Stimulated activated CD4-positive, alpha-beta T cell treated with anti-CD3 and anti-CD28 coated beads, Interleukin-2, amount 100 ng/mL, for 48 hours (primary cell): ENCODE results near the gene FAIM2.
A peak's percentile ranks its signal among the peaks of the same experiment; 100 is the strongest.

Experiments
- DNase-seq, 2 donors: peaks; one replicate each; pipeline ENCODE4 v3.0.0-alpha.2; 2020

The FAIM2 gene

DNA sequence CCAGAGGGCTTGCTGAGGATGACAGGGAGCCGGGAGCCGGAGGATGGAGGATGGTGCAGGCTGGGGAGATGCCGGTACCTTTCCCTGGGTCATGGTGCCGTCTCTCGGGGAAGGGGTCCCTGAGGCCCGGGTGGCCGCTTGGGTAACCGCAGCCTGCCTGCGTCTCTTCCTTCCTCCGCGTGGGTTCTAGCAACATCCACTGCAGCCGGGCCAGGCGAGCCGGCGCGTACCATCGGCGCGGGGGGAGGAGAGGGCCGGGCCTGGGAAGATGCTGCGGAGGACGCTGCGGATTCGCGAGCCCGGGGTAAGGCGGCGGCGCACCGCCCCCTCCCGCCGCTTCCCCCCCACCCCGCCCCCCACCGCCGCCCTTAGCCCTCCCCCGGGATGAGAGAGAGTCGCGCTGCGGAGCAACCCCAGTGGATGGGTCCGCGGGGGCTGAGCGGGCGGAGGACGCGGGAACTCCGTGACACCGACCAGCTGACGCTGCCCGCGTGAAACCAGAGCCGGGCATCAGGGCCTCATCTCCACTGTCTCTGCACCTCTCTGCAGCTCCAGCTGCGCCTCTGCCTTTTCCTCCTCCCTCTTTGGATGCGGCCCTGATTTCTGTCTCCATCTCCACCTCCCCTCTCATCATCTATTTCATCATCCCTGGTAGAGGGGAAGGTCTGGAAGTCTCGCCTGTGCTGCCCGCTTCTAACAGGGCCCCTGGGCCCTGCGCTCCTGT, at the start of gene FAIM2:
Gene FAIM2 (minus strand): TSS at position 201 of the 724 bp plus-strand sequence. CDS start 108 bp downstream, at position 93.
- peak; percentile 27 to 33 for DNase-seq

DNA sequence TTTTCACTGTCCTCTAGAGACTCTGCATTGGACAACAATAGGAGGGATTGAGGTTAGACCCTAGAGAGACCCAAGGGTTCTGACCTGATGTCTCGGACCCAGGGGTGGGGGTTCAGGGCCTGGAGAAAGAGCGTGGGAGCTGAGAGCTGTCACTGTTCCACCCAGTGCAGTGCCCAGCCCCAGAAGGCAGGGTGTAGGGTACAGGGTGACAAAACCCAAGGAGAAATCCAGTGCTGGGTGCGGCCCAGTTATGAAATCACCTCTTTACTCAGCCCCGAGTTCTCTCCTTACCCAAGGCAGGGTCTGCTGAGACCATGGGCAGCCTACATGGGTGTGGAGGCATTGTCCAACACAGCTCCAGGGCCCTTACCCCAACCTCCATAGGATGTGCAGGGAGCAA, 49.5 kb upstream of the FAIM2 start:
- no peak for DNase-seq

DNA sequence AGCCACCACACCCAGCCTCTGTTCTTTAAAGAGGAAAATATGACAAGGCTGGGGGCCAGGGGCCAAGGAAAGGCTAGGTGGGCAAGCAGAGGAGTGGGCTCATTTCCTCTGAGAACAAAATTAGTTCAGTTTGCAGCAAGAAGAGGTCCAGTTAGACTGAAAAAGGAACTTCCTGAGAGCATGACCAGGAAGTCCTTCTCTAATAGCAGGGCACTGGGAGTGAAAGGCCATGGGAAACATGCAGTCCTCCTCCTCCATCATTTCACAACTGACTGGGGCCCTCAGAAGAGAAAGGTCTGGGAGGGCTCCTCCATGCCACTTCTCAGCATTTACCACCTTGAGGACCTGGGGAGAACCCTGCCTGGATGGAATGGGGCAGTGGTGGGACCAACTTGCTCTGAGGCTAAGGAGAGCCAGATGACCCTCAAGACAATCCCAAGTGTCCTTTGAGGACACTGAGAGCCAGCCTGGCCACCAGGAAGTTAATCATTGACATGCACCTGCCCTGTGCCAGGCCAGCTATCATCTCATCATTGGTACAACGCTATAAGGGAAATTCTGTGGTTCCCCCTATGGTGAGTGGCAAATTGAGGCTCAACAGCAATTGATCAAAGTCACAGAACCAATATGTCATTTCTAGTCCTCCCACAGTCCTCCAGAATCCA, 48.8 kb upstream of the FAIM2 start:
- no peak for DNase-seq

DNA sequence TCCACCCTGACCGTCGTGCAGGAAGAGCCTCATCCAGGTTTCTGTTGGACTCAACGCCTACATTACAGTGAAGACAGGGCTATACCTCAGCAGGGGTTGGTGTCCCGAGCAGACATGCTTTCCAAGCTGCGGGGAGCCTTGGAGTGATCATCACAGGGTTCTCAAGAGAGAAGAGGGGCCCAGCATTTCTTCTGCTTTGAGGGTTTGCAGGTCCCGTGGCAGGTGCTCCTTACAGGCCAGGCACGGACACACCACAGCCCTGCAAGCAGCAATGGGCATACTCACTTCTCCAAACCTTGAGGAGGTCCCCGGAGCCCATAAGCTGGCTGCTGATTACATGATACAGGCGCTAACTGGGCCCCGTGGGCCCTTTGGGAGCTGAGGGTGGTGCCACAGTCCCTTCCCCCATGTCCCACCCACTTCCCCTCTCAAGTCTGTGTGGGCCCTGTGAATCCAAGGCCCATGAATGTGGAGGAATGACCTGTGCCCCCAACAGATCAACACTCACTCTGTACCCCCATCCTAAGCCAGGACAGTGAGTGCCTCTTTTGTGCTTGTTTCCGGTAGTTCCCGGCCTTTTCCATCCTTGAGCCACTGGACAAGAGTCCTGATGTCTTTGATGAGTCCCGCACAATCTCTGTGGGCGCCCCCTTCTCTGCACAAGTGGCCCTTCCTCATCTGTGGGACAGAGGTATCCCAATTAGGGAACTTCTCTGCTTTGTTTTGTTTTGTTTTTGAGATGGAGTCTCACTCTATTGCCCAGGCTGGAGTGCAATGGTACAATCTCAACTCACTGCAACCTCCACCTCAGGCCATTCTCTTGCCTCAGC, 47.9 kb upstream of the FAIM2 start:
- no peak for DNase-seq

DNA sequence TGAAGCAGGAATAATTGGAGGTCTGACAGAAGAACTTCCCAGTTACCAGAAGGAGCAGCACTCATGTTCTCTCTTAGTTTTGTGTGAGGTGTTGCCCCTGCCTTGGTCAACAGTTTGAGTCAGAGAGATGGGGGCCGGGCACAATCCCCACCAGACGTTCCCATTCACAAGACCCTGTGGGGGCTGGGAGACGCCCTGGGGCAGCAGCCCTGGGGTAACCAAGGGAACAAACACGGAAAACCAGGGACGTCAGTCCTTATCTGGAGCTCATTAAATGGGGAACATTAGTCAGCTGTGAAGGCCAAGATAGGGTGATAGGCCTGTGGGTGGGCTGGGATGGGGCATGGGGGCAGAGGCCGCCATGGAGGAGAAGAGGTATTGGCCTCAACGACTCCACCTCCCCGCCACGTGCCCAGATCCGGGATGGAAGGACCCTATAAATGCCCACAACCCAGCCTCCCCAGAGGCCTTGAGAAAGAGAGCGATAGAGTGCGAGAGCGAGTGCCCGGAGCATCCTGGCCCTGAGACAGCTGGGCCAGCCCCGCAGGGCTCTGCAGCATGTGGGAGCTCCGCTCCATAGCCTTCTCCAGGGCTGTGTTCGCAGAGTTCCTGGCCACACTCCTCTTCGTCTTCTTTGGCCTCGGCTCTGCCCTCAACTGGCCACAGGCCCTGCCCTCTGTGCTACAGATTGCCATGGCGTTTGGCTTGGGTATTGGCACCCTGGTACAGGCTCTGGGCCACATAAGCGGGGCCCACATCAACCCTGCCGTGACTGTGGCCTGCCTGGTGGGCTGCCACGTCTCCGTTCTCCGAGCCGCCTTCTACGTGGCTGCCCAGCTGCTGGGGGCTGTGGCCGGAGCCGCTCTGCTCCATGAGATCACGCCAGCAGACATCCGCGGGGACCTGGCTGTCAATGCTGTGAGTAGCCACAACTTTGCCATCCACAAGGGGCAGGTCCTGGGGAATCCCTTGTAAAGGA, 46.9 kb upstream of the FAIM2 start, which contains the start of gene AQP2:
Gene AQP2 (plus strand): TSS at position 465 of the 979 bp plus-strand sequence. CDS start 94 bp downstream, at position 559.
- DNase-seq: no peak

DNA sequence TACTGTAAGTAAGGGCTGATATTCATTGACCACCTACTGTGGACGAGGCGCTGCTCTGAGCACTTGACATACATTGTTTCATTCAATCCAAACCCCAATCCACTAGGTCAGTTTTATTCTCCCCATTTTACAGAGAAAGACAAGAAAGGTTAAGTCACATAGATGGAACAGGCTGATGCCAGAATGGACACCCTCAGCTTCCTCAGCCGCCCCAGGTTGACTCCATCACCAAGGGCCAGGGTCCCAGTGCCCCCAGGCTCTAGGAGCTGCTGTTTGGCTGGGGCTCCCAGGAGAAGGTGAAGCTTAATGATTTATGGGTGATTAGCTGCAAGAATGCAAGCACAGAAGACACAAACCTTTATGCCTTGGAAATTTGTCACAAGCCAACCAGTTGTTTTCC, 46.2 kb upstream of the FAIM2 start:
- no peak for DNase-seq

DNA sequence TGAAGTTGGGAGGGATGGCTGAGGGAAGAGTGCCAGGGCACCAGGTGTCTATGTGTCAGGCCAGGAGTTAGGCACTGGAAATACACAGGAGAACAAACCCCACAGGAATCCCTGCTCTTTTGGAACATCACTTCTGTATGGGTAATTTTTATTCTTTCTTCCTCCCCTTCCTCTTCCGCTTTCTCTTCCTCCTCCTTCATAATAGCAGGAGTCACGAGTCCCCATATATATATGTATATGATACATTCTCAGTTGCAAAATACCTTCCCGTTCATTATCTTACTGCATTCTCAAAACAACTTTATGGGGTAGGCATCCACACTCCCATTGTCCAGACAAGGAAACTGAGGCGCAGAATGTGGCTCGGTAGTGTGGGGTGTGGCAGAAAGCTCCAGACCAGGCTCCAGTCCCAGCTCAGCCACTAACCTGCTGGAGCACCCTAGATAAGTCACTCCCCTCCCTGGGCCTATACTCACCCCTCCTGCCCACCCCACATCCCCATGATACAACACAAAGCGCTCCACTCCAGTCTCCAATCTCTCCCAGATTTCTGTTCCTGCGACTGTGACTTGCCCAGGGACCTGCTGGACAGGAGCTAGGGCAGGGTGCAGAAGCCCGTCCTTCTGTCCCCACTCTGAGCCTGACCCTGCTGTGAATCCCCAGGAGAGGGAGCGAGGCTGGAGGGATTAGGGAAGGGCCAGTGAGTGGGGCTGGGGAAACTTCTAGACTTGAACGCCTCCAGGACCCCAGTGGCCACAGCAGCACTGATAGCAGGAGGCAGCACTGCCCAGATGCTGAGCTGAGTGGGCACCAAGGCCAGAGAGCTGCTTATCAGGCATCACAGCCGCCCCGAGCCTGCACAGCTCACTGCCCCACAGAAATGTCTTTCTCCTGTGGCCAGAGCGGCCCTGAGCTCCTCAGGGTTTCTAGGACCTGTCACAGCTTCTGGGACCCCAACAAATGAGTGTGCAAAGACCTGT, 45.5 kb upstream of the FAIM2 start:
- no peak for DNase-seq

DNA sequence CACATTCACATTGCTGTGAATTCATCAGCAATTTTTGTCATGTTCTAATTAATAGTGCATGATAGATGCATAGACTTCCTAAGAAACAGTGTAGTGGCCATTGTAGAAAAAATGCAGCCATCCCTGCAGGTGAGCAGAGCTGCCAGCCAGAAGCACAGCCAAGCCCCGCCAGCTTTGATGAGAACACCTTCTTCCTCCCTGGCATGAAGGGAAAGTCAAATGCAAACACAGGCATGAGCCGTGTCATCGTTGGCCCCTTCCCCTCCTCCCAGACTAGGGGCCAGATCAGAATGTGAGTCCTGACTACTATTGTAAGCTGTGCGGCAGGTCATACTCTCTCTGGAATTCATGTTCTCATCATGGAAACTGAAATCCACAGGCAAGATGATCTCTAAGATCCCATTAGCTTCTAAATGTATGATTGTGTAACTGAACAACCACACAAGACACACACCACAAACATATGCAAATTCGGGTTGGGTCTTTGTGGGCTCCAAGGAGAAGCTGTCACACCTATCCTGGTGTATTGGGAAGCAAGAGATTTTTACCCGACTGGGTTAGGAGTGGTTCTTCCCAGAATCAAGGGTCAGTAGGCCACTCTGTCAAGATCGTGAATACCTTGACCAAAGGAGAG, 44.0 kb upstream of the FAIM2 start:
- no peak for DNase-seq

DNA sequence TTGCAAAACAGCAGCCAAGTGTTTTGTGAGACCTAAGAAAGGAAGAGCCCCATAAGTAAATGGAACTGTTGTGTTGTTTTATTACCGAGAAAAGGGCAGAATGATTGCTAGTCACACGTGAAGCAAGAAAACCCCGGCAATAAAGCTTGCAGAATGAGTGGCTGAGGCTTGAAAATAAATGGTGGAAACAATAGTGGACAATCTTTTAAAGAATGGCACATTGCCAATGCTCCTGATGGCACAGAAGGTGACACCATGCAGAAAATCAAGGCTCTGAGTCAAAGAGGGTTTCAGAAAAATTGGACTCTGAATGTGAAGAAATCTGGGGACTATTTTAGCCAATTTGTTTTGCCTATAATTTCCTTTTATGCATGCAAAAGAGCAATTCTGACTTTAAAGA, 42.8 kb upstream of the FAIM2 start:
- no peak for DNase-seq

DNA sequence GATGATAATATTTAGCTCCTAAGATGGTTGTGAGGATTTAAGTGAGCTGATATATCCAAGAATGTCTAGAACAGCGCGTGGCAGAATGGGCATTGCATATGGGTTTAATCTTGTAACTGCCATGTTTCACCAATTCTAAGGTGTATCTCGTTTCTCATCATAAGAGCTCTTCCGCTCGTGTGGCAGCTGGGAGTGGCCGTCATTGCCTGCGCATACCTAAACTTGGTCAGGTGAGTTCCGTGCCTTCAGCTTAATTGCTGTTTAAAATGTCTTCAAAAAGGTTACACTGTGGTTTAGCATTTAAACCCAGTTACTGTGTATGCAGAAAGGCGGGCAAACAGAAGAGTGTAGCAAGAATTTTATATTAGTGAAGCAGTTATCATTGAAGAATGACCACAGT, 42.4 kb upstream of the FAIM2 start:
- no peak for DNase-seq

DNA sequence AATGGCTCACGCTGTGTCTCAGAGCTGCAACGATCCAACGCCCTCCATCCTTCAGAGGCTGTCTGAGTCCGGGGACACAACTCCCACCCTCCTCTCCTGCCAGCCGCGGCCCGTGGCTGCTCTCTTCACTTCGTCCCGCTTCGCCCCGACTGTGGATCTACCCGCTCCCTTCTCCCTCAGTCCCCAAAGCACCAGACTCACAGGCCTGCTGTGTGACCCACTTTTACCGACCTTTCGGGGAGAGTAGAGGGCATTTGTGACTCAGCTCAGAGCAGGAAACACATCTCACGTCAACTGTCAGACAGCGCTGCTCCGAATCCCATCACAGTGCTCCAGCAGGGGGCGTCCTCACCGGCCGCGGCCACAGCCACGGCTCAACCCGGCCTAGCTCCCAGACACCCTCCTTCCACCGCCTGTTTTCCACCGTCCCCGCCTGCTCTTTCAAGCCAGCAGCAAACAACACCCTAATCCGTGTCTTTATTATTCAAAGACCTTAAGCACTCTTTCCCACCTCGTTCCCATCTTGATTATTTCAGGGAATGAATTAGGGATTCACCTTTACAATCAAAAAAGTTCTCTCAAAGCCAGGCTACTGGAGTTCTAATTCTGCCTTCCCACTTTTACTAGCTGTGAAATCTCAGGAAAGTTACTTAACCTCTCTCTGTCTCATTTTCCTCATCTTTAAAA, 41.8 kb upstream of the FAIM2 start:
- DNase-seq: peak; percentile 91 to 92

DNA sequence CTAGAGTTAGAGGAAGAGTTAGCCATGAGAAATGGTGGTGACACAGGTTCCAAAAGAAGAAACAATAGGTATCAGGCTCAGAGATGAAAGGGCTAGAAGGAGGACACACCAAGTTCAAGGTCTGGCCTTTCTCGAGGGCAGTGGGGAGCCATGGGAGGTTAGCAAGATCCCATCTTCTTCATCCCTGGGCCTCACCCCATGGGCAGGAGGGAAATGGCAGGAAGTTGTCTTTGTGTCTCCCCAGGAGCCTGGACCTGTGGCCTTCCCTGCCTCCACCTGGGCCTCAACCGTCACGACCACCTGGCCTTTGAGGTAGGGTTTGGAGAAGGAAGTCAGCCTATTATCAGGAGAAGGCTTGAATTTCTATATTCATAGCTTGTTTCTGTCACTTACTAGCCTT, 41.0 kb upstream of the FAIM2 start:
- DNase-seq: no peak

DNA sequence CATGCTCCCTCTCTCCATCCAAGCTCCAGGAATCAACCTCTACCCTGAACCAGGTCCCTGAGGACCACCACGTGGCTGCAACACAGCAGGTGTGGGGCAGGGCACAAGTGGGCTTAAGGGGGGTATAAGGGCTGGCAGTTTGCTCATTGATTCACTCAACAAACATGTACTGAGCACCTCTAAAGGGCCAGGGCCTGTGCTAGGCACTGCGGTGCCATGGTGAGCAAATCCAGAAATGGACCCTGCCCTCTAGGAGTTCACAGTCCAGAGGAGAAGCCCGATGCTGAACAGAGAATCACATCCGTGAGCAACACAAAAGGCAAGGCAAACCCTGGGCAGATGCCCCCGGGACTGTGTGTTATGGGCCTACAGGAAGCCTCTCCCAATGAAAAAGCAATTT, 40.3 kb upstream of the FAIM2 start:
- no peak for DNase-seq

DNA sequence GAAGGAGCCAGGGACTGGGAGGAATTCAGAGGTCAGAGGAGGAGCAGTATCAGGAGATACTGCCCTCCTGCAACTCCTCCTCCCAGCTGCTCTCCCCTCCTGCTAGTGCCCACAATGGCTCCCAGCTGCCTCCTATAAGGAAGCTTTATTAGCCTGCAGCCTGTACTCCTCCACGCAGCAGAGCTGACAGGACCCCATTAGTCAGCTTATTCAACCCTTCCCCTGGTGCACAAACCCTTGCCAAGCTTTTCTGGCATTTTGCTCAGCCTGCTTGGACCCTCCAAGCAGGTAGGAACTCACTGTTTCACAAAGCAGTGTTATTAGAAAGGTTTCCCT, 39.9 kb upstream of the FAIM2 start:
- no peak for DNase-seq

DNA sequence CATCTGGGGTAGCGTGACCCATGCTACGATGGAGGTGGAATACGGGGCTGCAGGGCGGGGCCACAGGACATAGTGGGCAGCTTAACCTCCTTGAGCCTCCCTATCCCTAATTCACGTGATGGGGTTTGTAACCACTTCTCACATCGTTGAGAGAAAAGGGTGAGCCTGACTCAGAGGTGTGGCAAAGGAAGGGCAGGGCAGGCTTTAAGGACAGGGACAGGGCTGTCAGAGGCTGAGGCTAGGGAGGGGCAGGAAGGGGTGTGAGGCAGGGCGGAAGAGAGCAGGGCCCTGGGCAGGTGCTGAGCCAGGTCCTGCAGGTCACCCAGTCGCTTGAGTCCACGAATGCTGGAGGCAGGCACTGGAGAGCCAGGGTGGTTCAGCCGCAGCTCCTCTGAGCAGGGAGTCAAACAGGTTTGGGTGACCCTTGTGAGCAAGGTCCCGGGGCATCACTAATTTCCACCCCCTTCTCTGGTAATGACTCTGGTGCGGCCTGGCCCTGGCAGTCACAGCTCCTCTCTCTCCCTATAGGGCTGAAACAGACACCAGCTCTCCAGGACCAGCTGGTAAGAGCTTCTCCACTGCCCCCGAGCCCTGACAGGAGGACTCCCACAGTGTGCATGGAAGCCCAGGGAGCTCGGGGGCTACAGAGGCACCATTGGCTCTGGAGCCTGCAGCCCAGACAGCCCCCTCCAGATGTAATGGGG, 39.4 kb upstream of the FAIM2 start:
- DNase-seq: no peak

DNA sequence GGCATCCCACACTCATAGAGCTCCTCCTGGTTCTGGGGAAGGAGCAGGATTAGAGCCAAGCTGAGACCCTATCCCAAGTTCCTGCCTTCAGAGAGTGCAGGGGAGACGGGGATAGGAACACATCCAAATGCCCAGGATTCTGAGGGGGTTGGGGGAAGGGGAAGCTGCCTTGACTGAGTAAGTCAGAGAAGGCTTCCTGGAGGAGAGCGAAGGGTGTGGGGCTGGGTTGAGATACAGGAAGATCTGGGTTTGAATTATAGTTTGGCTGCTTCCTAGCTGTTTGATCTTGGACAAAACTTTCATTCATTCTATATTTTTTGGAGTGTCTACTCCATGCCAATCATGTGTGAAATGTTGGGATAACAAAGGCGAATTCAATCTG, 38.8 kb upstream of the FAIM2 start:
- DNase-seq: no peak

DNA sequence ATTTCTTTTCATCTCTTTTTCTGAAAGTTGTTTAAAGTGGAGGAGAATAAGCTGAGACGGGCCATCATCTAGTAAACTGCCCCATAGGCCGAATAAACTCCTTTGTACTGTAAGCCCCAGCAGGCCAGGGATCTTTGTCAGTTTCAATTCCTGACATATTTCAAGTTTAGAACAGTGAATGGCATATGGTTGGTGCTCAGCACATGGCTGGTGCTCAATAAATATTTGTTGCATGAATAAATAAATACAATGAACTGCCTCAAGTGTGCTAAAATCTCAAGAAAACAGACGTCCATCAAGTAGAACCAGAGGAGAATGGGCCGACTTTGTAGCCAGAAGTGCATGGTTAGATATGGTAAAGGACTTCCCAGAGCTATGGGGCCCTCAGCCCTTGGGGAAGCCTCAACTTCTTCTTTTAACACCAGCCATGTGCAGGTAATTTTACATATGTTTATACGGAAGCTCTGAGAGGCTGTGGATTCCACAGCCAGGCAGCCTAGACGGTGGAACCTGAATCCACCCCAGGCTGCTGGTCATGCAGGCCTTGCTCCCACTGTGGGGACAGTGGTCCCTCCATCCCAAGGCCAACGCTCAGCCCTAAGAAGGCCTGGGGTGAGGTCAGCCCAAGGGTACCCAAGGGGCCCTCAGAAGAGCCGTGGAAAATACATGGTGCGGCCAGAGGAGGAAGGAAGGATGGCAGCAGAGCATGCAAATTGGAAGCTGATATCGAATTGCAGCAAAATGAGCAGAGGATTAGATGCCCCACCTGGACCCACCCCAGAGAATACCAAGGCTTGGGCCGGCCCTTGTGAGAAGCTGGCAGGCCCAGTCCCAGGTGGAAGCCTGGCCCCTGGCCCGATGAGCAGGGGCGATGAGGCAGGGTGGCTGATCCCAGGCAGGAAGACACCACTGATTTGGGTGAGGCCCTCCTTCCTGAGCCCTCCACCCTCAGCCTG, 38.1 kb upstream of the FAIM2 start:
- DNase-seq: no peak

DNA sequence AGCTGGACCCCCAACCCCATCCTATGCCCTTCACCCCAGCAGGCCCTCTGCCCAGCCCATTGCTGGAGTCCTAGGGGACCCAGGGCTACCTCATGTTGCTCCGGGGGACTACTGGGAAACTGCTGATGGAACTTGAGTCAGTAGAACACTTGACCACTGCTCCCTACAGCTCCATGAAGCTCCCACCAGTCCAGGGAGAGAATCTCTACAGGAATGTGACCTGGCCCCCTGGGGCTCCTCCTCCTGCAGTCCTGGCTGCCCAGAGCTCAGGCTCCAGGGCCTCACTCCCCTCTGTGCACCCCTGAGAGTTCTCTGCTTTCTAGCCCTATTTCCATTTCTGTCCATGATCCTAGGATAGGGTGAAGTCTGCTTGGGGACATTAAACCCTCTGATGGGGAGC, 36.0 kb upstream of the FAIM2 start:
- DNase-seq: no peak
